Nephron progenitor cell (in vitro differentiated cells): ENCODE measurements around the gene SNAP29.

Experiments
- DNase-seq: peaks from one replicate; pipeline ENCODE4 v3.0.0; 2021
- H3K27ac Mint-ChIP-seq: 2 replicates; pipeline ENCODE4 v1.8.0; 2021; ENCODE audit warnings: mild to moderate bottlenecking, moderate library complexity, mixed read lengths
- H3K27me3 Mint-ChIP-seq: 2 replicates; pipeline ENCODE4 v1.8.0; 2021; ENCODE audit warnings: mild to moderate bottlenecking, low read depth, mixed read lengths; ENCODE audit not compliant: poor library complexity
- H3K36me3 Mint-ChIP-seq: 2 replicates; pipeline ENCODE4 v1.8.0; 2021; ENCODE audit warnings: low read depth, mixed read lengths
- H3K4me1 Mint-ChIP-seq: 2 replicates; pipeline ENCODE4 v1.8.0; 2021; ENCODE audit warnings: mixed read lengths
- H3K4me3 Mint-ChIP-seq: 2 replicates; pipeline ENCODE4 v1.8.0; 2021; ENCODE audit warnings: mild to moderate bottlenecking, moderate library complexity, mixed read lengths
- H3K9me3 Mint-ChIP-seq: 2 replicates; pipeline ENCODE4 v1.8.0; 2021; ENCODE audit warnings: mild to moderate bottlenecking, moderate library complexity, mixed read lengths
- CTCF ChIP-seq: fragments of 200-600 bp; sonication (generic); IDR thresholded peaks from 2 replicates; pipeline ENCODE4 v1.5.0; 2021; ENCODE audit warnings: antibody characterized with exemption

Gene SNAP29

DNA sequence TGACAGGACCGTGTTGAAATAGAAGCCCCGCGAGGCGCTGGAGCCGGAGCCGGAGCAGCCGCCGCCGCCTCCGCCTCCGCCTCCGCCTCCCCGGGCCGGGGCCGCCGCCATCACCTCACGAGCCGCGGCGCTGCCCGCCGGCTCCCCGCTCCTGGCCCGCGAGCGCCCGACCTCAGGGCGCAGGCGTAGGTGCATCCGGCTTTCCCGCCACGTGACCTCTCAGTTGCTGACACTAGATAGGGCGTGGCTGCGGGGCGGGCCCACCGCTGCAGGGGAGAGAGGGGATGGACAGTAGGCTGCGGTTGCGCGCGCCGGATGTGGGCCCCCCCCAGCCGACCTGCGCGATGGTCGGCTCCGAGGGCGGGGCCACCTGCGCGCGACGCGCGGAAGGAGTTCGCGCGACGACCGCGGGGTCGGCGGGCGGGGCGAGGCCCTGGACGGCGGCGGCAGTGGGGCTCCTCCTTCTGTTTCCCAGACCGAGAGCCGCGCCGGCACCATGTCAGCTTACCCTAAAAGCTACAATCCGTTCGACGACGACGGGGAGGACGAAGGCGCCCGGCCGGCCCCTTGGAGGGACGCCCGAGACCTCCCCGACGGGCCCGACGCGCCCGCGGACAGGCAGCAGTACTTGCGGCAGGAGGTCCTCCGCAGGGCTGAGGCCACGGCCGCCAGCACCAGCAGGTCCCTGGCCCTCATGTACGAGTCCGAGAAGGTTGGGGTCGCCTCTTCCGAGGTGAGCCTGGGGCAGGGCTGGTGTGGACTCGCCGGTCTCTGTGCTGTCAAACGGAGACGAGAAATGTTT lies at the start of gene SNAP29, which contains the start of gene PI4KA:
Gene SNAP29 (plus strand): TSS at position 393 of the 802 bp plus-strand sequence. CDS start 104 bp downstream, at position 497.
Gene PI4KA (minus strand): TSS at position 197 of the 802 bp plus-strand sequence. CDS start 86 bp downstream, at position 111.
- no peaks in the 10 kb centered on the region for H3K9me3 Mint-ChIP-seq
- peak within 1 kb of the TSS; percentile 86 for H3K4me3 Mint-ChIP-seq
- H3K36me3 Mint-ChIP-seq, result peaks cover 8% of the 10 kb centered on the region
- TF ChIP-seq CTCF, result no peak
- no peaks in the 10 kb centered on the region for H3K27me3 Mint-ChIP-seq
- H3K27ac Mint-ChIP-seq, result peak within 1 kb of the TSS; percentile 85
- peak; percentile 97 for DNase-seq
- H3K4me1 Mint-ChIP-seq, result peaks cover 25% of the 10 kb centered on the region

- peaks cover 4% of the 10 kb centered on the region for H3K27me3 Mint-ChIP-seq
- no peaks in the 10 kb centered on the region for H3K4me1 Mint-ChIP-seq
- no peak for DNase-seq
- H3K27ac Mint-ChIP-seq, result no peak overlapping the region
- no peaks in the 10 kb centered on the region for H3K9me3 Mint-ChIP-seq
- peaks cover 77% of the 10 kb centered on the region for H3K36me3 Mint-ChIP-seq
- no peak for TF ChIP-seq CTCF
- no peak overlapping the region for H3K4me3 Mint-ChIP-seq
Observed at GRCh38 chr22:20809538-20810185, 49.1 kb upstream of the SNAP29 start.

- no peak for TF ChIP-seq CTCF
- no peaks in the 10 kb centered on the region for H3K9me3 Mint-ChIP-seq
- H3K36me3 Mint-ChIP-seq, result peaks cover 74% of the 10 kb centered on the region
- no peak overlapping the region for H3K27ac Mint-ChIP-seq
- DNase-seq, result no peak
- no peak overlapping the region for H3K4me3 Mint-ChIP-seq
- no peaks in the 10 kb centered on the region for H3K4me1 Mint-ChIP-seq
- peaks cover 4% of the 10 kb centered on the region for H3K27me3 Mint-ChIP-seq
Observed at GRCh38 chr22:20810645-20811044, 48.2 kb upstream of the SNAP29 start.

- Mint-ChIP-seq H3K36me3 (peaks cover 70% of the 10 kb centered on the region), H3K27me3 (peaks cover 4% of the 10 kb centered on the region), H3K4me3 (no peak overlapping the region), H3K4me1 (no peaks in the 10 kb centered on the region), H3K9me3 (no peaks in the 10 kb centered on the region), H3K27ac (no peak overlapping the region)
- DNase-seq, result no peak
- TF ChIP-seq CTCF, result no peak
Observed at GRCh38 chr22:20811171-20811570, 47.6 kb upstream of the SNAP29 start.

GRCh38 chr22:20811971-20812660 lies 46.7 kb upstream of the SNAP29 start:
- Mint-ChIP-seq H3K27me3 (peaks cover 4% of the 10 kb centered on the region), H3K9me3 (no peaks in the 10 kb centered on the region), H3K4me3 (no peak overlapping the region), H3K4me1 (no peaks in the 10 kb centered on the region), H3K27ac (no peak overlapping the region), H3K36me3 (peaks cover 71% of the 10 kb centered on the region)
- DNase-seq, result no peak
- TF ChIP-seq CTCF, result no peak
